Spinal cord (tissue), 10 donors: Measurements from ENCODE around the gene RDH12. TPM values are rescaled to one million over a fixed set of nuclear protein-coding genes. Genes with fewer than 3 reads are reported as not detected.

ENCODE experiments used
- DNase-seq, 6 donors: peaks; one replicate each; pipeline versions ENCODE4 v3.0.0 to v3.0.0-alpha.2; 2013 to 2015; ENCODE audit warnings: low spot score in 6 of 6, low read depth in 4 of 6
- H3K27ac ChIP-seq: one replicate; pipeline ENCODE4 v1.5.1; 2013; ENCODE audit warnings: low read depth, low read length, control low read depth
- H3K27me3 ChIP-seq: one replicate; pipeline ENCODE4 v1.6.1; 2013; ENCODE audit warnings: low read length; ENCODE audit not compliant: control insufficient read depth, insufficient read depth
- H3K36me3 ChIP-seq: one replicate; pipeline ENCODE4 v1.6.1; 2013; ENCODE audit warnings: low read length; ENCODE audit not compliant: control insufficient read depth, insufficient read depth
- H3K4me1 ChIP-seq: one replicate; pipeline ENCODE4 v1.6.1; 2013; ENCODE audit warnings: low read length; ENCODE audit not compliant: control insufficient read depth, insufficient read depth
- H3K4me3 ChIP-seq: one replicate; pipeline ENCODE4 v1.5.1; 2013; ENCODE audit warnings: low read depth, low read length, control low read depth
- H3K9me3 ChIP-seq: one replicate; pipeline ENCODE4 v1.6.1; 2013; ENCODE audit warnings: low read length; ENCODE audit not compliant: control insufficient read depth, insufficient read depth
- WGBS: methylation state at CpG from one replicate; pipeline ENCODE4 v1.1.5; 2013; ENCODE audit warnings: missing lambda C conversion rate; ENCODE audit not compliant: insufficient coverage; 5-methylcytosine and 5-hydroxymethylcytosine counted together
- polyA plus RNA-seq, 2 donors: library from polyadenylated mRNA; unstranded; fragments of 120-200 nt; gene quantifications; one replicate each; pipeline ENCODE4 v1.2.1, GENCODE V29; 2013; ENCODE audit not compliant: insufficient read length in 2 of 2
- total RNA-seq, 2 donors: library from RNA; depleted of rRNA in 1 of 2; stranded (reverse); fragments of 120-200 nt in 1 of 2; fragments of >200 nt in 1 of 2; gene quantifications; one replicate each; pipeline versions ENCODE4 v1.2.3 to v1.2.4, GENCODE V29; 2013 to 2014
- donor health status: healthy.

The RDH12 gene
- total and polyA plus RNA-seq, 4 donors, result 0.28 to 2.0 (median 1.2) TPM

DNA sequence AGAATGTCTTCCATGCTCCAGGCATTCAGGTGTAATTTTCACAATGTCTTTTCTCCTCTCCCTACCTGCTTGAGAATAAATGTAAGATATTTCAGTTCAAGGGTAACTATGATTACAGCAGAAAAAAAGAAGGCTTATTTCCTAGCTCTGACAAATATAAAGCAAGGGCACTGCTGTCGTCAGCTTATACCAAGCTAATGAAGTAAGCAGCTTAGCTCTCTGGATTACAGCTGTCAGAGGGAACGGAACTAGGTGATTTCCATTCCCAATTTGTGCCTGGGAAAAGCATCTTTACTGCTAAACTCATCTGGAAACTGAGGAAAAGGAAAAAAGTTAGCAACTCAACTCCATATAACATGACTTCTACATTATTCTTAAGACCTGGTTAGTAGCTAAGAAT is 58.2 kb downstream of the RDH12 start:
- peaks cover 43% of the 10 kb centered on the region for H3K36me3 ChIP-seq
- no peaks in the 10 kb centered on the region for H3K9me3 ChIP-seq
- no peak overlapping the region for H3K27ac ChIP-seq
- no peaks in the 10 kb centered on the region for H3K27me3 ChIP-seq
- WGBS, result 83% methylated on average over 1 of the region's 2 CpGs
- no peaks in the 10 kb centered on the region for H3K4me1 ChIP-seq
- peak in 1 of 6 donors; percentile 7 for DNase-seq
- no peak overlapping the region for H3K4me3 ChIP-seq

DNA sequence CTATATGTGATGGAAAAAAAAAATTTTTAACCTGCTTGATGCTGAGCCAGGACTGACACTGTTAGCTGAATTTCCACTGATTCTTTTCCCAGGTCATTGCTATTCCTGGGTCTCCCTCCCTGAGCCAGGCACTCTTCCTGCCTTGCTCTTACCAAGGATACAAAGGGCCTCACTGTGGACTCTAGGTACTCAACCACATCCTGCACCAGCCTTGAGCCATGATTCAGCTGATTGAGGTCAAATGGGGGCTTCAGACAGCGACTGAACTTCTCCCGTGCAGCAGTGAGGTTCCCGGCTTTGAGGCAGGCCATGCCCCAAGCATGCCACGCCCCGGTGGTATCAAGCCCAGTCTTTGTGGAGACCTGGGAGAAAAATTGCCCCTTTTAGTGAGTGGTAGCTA is 60.4 kb downstream of the RDH12 start:
- Histone ChIP-seq H3K4me1 (no peaks in the 10 kb centered on the region), H3K36me3 (peaks cover 53% of the 10 kb centered on the region), H3K27ac (no peak overlapping the region), H3K27me3 (no peaks in the 10 kb centered on the region), H3K4me3 (no peak overlapping the region), H3K9me3 (no peaks in the 10 kb centered on the region)
- no peak for DNase-seq
- WGBS, result 93% methylated on average over 3 of the region's 5 CpGs

GRCh38 chr14:67763158-67763822 is 61.6 kb downstream of the RDH12 start:
- 89% methylated on average over 1 of the region's 4 CpGs for WGBS
- no peak overlapping the region for H3K4me3 ChIP-seq
- no peak overlapping the region for H3K27ac ChIP-seq
- H3K27me3 ChIP-seq, result no peaks in the 10 kb centered on the region
- H3K36me3 ChIP-seq, result peaks cover 58% of the 10 kb centered on the region
- DNase-seq, result no peak
- no peaks in the 10 kb centered on the region for H3K4me1 ChIP-seq
- H3K9me3 ChIP-seq, result no peaks in the 10 kb centered on the region

DNA sequence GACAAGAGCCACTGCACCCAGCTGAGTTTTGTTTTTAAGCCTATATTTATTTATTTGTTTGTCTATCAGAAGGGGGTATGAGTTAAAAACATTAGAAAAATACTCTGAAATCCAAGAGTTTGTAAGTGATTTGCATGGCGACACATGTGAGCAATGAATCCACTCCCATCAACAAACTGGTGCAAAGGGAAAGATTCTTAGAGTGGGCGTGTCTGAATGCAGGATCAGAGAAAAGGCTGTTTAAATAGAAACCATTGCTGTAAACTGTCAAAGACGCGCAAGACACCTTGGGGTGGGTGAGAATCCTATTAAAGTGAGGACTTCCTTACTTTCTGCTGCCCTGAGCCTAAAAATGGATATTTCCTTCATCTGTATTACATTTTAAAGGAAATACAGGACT is 62.8 kb downstream of the RDH12 start:
- 67% methylated on average over 1 of the region's 4 CpGs for WGBS
- H3K27me3 ChIP-seq, result no peaks in the 10 kb centered on the region
- H3K4me3 ChIP-seq, result no peak overlapping the region
- H3K36me3 ChIP-seq, result peaks cover 55% of the 10 kb centered on the region
- no peaks in the 10 kb centered on the region for H3K9me3 ChIP-seq
- H3K27ac ChIP-seq, result no peak overlapping the region
- no peak for DNase-seq
- no peaks in the 10 kb centered on the region for H3K4me1 ChIP-seq

GRCh38 chr14:67765192-67765834 is 63.6 kb downstream of the RDH12 start:
- Histone ChIP-seq H3K27me3 (no peaks in the 10 kb centered on the region), H3K36me3 (peaks cover 62% of the 10 kb centered on the region), H3K4me3 (no peak overlapping the region), H3K27ac (no peak overlapping the region), H3K9me3 (no peaks in the 10 kb centered on the region), H3K4me1 (no peaks in the 10 kb centered on the region)
- no peak for DNase-seq
- WGBS, result 94% methylated on average over 2 of the region's 5 CpGs

- H3K36me3 ChIP-seq, result peaks cover 57% of the 10 kb centered on the region
- no peaks in the 10 kb centered on the region for H3K9me3 ChIP-seq
- no peaks in the 10 kb centered on the region for H3K4me1 ChIP-seq
- H3K27me3 ChIP-seq, result no peaks in the 10 kb centered on the region
- no peak overlapping the region for H3K4me3 ChIP-seq
- WGBS, result 83% methylated on average over 8 of the region's 10 CpGs
- peak in 1 of 6 donors; percentile 4 for DNase-seq
- no peak overlapping the region for H3K27ac ChIP-seq
These were observed 64.5 kb downstream of the RDH12 start for GRCh38 chr14:67766035-67766680.

DNA sequence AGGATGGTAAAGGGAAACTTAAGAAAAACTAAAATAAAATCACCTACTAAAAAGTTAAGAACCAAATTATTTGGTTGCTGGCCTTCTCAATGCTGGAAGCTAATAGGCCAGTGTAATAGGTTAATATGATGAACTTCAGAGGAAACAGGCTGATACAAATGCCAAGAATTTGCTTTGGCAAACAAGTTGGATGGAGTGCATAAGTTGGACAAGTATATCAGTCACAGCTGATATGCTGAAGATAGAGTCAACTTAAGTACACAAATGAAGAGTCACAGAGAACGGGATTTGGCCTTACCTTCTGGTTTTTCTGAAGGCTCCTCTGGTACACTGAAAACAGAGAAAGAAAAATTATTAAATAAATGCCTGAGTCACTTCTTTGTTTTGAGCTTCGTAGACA is 66.5 kb downstream of the RDH12 start:
- no peak overlapping the region for H3K27ac ChIP-seq
- H3K27me3 ChIP-seq, result no peaks in the 10 kb centered on the region
- DNase-seq, result no peak
- H3K9me3 ChIP-seq, result no peaks in the 10 kb centered on the region
- WGBS, result no CpG with 5 or more reads among the region's 2 CpGs
- no peaks in the 10 kb centered on the region for H3K4me1 ChIP-seq
- no peak overlapping the region for H3K4me3 ChIP-seq
- H3K36me3 ChIP-seq, result peaks cover 57% of the 10 kb centered on the region

GRCh38 chr14:67773844-67774377 is 72.2 kb downstream of the RDH12 start:
- Histone ChIP-seq H3K4me1 (no peaks in the 10 kb centered on the region), H3K9me3 (no peaks in the 10 kb centered on the region), H3K27ac (no peak overlapping the region), H3K36me3 (peaks cover 57% of the 10 kb centered on the region), H3K27me3 (no peaks in the 10 kb centered on the region), H3K4me3 (no peak overlapping the region)
- WGBS, result 93% methylated on average over 3 of the region's 5 CpGs
- no peak for DNase-seq

- Histone ChIP-seq H3K36me3 (peaks cover 55% of the 10 kb centered on the region), H3K4me3 (no peak overlapping the region), H3K4me1 (no peaks in the 10 kb centered on the region), H3K9me3 (no peaks in the 10 kb centered on the region), H3K27ac (no peak overlapping the region), H3K27me3 (no peaks in the 10 kb centered on the region)
- no peak for DNase-seq
- WGBS, result 80% methylated on average over 1 of the region's 4 CpGs
These were observed 75.1 kb downstream of the RDH12 start for GRCh38 chr14:67776653-67777322.
